Activated naive CD4-positive, alpha-beta T cell treated with anti-CD3 and anti-CD28 coated beads, Interleukin-2, amount 50 U/mL, for 16 hours (primary cell): Measurements from ENCODE around the gene PNRC1.
"Not testable (repeated sequence)": the region's sequence is repeated elsewhere in the genome, so short reads cannot be mapped to it uniquely, and the experiment has no call there.

Experiments used
- DNase-seq: peaks from one replicate; pipeline ENCODE4 v3.0.0-alpha.2; 2020

Gene PNRC1

GRCh38 chr6:89116702-89117101 is 36.2 kb downstream of the PNRC1 start:
- DNase-seq: no peak

GRCh38 chr6:89117211-89118108 is 36.9 kb downstream of the PNRC1 start, which contains the start of gene SRSF12:
SRSF12 (minus strand) TSS chr6:89118071; CDS start chr6:89117887, 184 bp downstream.
- peak; percentile 45 for DNase-seq

- no peak for DNase-seq
Observed at GRCh38 chr6:89118931-89119330, 38.4 kb downstream of the PNRC1 start.

GRCh38 chr6:89120371-89120770 is 39.8 kb downstream of the PNRC1 start:
- DNase-seq: no peak

- DNase-seq: no peak
Observed at GRCh38 chr6:89121934-89122333, 41.4 kb downstream of the PNRC1 start.

- no peak for DNase-seq
Observed at GRCh38 chr6:89122625-89123024, 42.1 kb downstream of the PNRC1 start.

- DNase-seq: not testable (repeated sequence)
Observed at GRCh38 chr6:89128256-89128671, 47.7 kb downstream of the PNRC1 start.

GRCh38 chr6:89131599-89131998 is 51.0 kb downstream of the PNRC1 start:
- no peak for DNase-seq

GRCh38 chr6:89132057-89132456 is 51.5 kb downstream of the PNRC1 start:
- no peak for DNase-seq

- DNase-seq: no peak
Observed at GRCh38 chr6:89133981-89134380, 53.4 kb downstream of the PNRC1 start.

GRCh38 chr6:89134723-89135122 is 54.2 kb downstream of the PNRC1 start:
- no peak for DNase-seq
